ENCODE measurements around the gene ADTRP. TPM values are rescaled to one million over a fixed set of nuclear protein-coding genes. Genes with fewer than 3 reads are reported as not detected.

ADTRP gene
- total and polyA plus RNA-seq, 9 donors = 0.12 to 0.80 (median 0.34) TPM; not detected in 5

- Histone ChIP-seq H3K27ac (no peak overlapping the region), H3K9me3 (no peaks in the 10 kb centered on the region), H3K36me3 (no peaks in the 10 kb centered on the region), H3K4me3 (no peak overlapping the region), H3K27me3 (no peaks in the 10 kb centered on the region), H3K4me1 (ENCODE audit: insufficient read depth) (no peaks in the 10 kb centered on the region)
- intact Hi-C loops (cut with DNase I) = no loop called here
- no peak for TF ChIP-seq POLR2A (IDR thresholded peaks at IDR 0.05)
- TF ChIP-seq EP300 (IDR thresholded peaks at IDR 0.05) = no peak
- no peak for TF ChIP-seq CTCF (IDR thresholded peaks at IDR 0.05)
- 60 to 74% (median 65%) methylated on average over 14 of the region's 14 CpGs for WGBS, 3 donors
- DNase-seq = no peak
These were observed 7.4 kb upstream of the ADTRP start for GRCh38 chr6:11785774-11786579.

GRCh38 chr6:11785415-11785773 is 6.8 kb upstream of the ADTRP start:
- Histone ChIP-seq H3K27me3 (no peaks in the 10 kb centered on the region), H3K27ac (no peak overlapping the region), H3K4me3 (no peak overlapping the region), H3K9me3 (no peaks in the 10 kb centered on the region), H3K36me3 (no peaks in the 10 kb centered on the region), H3K4me1 (ENCODE audit: insufficient read depth) (no peaks in the 10 kb centered on the region)
- WGBS, 3 donors = 39 to 47% (median 40%) methylated on average over 5 of the region's 5 CpGs
- TF ChIP-seq CTCF (IDR thresholded peaks at IDR 0.05) (no peak), EP300 (IDR thresholded peaks at IDR 0.05) (no peak), POLR2A (IDR thresholded peaks at IDR 0.05) (no peak)
- DNase-seq = no peak
- intact Hi-C loops (cut with DNase I) = no loop called here

GRCh38 chr6:11784341-11784740 is 5.7 kb upstream of the ADTRP start:
- H3K27me3 ChIP-seq = no peaks in the 10 kb centered on the region
- H3K4me1 ChIP-seq (ENCODE audit: insufficient read depth) = no peaks in the 10 kb centered on the region
- intact Hi-C loops (cut with DNase I) = no loop called here
- H3K4me3 ChIP-seq = no peak overlapping the region
- no peak for TF ChIP-seq POLR2A (IDR thresholded peaks at IDR 0.05)
- no peak for TF ChIP-seq CTCF (IDR thresholded peaks at IDR 0.05)
- TF ChIP-seq EP300 (IDR thresholded peaks at IDR 0.05) = no peak
- no peak overlapping the region for H3K27ac ChIP-seq
- no peak for DNase-seq
- no peaks in the 10 kb centered on the region for H3K36me3 ChIP-seq
- 66 to 68% (median 68%) methylated on average over 7 of the region's 7 CpGs for WGBS, 3 donors
- H3K9me3 ChIP-seq = no peaks in the 10 kb centered on the region

GRCh38 chr6:11783524-11784064 is 5.0 kb upstream of the ADTRP start:
- DNase-seq = no peak
- no peaks in the 10 kb centered on the region for H3K36me3 ChIP-seq
- intact Hi-C loops (cut with DNase I) = no loop called here
- TF ChIP-seq CTCF (IDR thresholded peaks at IDR 0.05) = no peak
- TF ChIP-seq POLR2A (IDR thresholded peaks at IDR 0.05) = no peak
- no peak for TF ChIP-seq EP300 (IDR thresholded peaks at IDR 0.05)
- H3K27me3 ChIP-seq = no peaks in the 10 kb centered on the region
- no peak overlapping the region for H3K27ac ChIP-seq
- H3K9me3 ChIP-seq = no peaks in the 10 kb centered on the region
- WGBS, 3 donors = 77 to 82% (median 78%) methylated on average over 6 of the region's 6 CpGs
- no peaks in the 10 kb centered on the region for H3K4me1 ChIP-seq (ENCODE audit: insufficient read depth)
- H3K4me3 ChIP-seq = no peak overlapping the region

Data from ovary (tissue), 9 donors.